Measurements from ENCODE around the gene UAP1.

DNA sequence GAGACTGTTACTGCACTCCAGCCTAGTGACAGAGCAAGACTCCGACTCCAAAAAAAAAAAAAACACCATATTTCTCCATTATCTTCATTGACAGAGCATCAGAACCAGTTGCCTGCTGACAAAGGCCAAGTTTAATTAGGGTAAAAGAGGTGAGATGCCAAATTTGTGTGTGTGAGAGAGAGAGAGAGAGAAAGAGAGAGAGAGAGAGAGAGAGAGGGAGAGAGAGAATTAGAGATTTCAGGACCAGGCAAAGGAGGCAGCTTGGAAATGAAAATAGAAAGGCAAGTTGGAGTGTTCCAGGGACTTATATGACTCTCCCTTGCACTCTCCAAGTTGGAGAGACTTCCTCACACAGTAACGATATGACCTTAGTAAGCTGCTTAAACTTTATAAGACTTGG lies 24.3 kb upstream of the UAP1 start:
- TF ChIP-seq, protein P1, sequence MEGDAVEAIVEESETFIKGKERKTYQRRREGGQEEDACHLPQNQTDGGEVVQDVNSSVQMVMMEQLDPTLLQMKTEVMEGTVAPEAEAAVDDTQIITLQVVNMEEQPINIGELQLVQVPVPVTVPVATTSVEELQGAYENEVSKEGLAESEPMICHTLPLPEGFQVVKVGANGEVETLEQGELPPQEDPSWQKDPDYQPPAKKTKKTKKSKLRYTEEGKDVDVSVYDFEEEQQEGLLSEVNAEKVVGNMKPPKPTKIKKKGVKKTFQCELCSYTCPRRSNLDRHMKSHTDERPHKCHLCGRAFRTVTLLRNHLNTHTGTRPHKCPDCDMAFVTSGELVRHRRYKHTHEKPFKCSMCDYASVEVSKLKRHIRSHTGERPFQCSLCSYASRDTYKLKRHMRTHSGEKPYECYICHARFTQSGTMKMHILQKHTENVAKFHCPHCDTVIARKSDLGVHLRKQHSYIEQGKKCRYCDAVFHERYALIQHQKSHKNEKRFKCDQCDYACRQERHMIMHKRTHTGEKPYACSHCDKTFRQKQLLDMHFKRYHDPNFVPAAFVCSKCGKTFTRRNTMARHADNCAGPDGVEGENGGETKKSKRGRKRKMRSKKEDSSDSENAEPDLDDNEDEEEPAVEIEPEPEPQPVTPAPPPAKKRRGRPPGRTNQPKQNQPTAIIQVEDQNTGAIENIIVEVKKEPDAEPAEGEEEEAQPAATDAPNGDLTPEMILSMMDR (IDR thresholded peaks at IDR 0.05) = no peak
- no peak for TF ChIP-seq POLR2A (IDR thresholded peaks at IDR 0.05)
